Fibroblast of upper back skin (primary cell): Measurements from ENCODE around the gene RAB6B.

Source experiments
- DNase-seq: peaks from one replicate; pipeline ENCODE4 v3.0.0-alpha.2; 2013

Gene RAB6B

GRCh38 chr3:133895208-133896001, at the start of gene RAB6B:
TSS of gene RAB6B (minus strand) at chr3:133895882. CDS start at chr3:133895466, 416 bp downstream.
- peak; percentile 37 for DNase-seq

- peak; percentile 94 for DNase-seq
Observed at GRCh38 chr3:133944641-133945380, 49.1 kb upstream of the RAB6B start.

- DNase-seq: no peak
Observed at GRCh38 chr3:133944181-133944580, 48.5 kb upstream of the RAB6B start.

- peak; percentile 95 for DNase-seq
Observed at GRCh38 chr3:133943639-133944141, 48.0 kb upstream of the RAB6B start.

GRCh38 chr3:133943031-133943535, 47.4 kb upstream of the RAB6B start:
- DNase-seq: no peak

- DNase-seq: peak; percentile 33
Observed at GRCh38 chr3:133941415-133941821, 45.7 kb upstream of the RAB6B start.

- DNase-seq: no peak
Observed at GRCh38 chr3:133940536-133940935, 44.9 kb upstream of the RAB6B start.

GRCh38 chr3:133939463-133939835, 43.8 kb upstream of the RAB6B start:
- DNase-seq: no peak

GRCh38 chr3:133938770-133939462, 43.2 kb upstream of the RAB6B start:
- DNase-seq: peak; percentile 32

GRCh38 chr3:133937756-133938601, 42.3 kb upstream of the RAB6B start:
- DNase-seq: peak; percentile 95

GRCh38 chr3:133937061-133937686, 41.5 kb upstream of the RAB6B start:
- no peak for DNase-seq

GRCh38 chr3:133935843-133936769, 40.4 kb upstream of the RAB6B start:
- DNase-seq: no peak

- DNase-seq: no peak
Observed at GRCh38 chr3:133934996-133935842, 39.5 kb upstream of the RAB6B start.

- no peak for DNase-seq
Observed at GRCh38 chr3:133934073-133934970, 38.6 kb upstream of the RAB6B start.

- no peak for DNase-seq
Observed at GRCh38 chr3:133933097-133934024, 37.7 kb upstream of the RAB6B start.

GRCh38 chr3:133932009-133932408, 36.3 kb upstream of the RAB6B start:
- DNase-seq: no peak

- no peak for DNase-seq
Observed at GRCh38 chr3:133931084-133931483, 35.4 kb upstream of the RAB6B start.
